BLaER1 (cell line): ENCODE results near the gene KSR2.
A peak's percentile ranks its signal among the peaks of the same experiment; 100 is the strongest.

Experiments
- H3K27ac ChIP-seq: shearing (Covaris generic); formaldehyde crosslinking; 2 replicates; pipeline ENCODE4 v1.8.1; 2022
- H3K27me3 ChIP-seq: shearing (Covaris generic); formaldehyde crosslinking; 2 replicates; pipeline ENCODE4 v1.8.1; 2022
- H3K36me3 ChIP-seq: shearing (Covaris generic); formaldehyde crosslinking; 2 replicates; pipeline ENCODE4 v1.8.1; 2022
- H3K4me1 ChIP-seq: shearing (Covaris generic); formaldehyde crosslinking; 2 replicates; pipeline ENCODE4 v1.8.1; 2022
- H3K4me2 ChIP-seq: shearing (Covaris generic); formaldehyde crosslinking; 2 replicates; pipeline ENCODE4 v1.8.1; 2022
- H3K4me3 ChIP-seq: shearing (Covaris generic); formaldehyde crosslinking; 2 replicates; pipeline ENCODE4 v1.8.1; 2022
- H3K9ac ChIP-seq: shearing (Covaris generic); formaldehyde crosslinking; 2 replicates; pipeline ENCODE4 v1.8.1; 2022
- H3K9me3 ChIP-seq: shearing (Covaris generic); formaldehyde crosslinking; 2 replicates; pipeline ENCODE4 v1.8.1; 2022
- H4K20me1 ChIP-seq: shearing (Covaris generic); formaldehyde crosslinking; 2 replicates; pipeline ENCODE4 v1.8.1; 2022
- Cebpa-rat ChIP-seq: shearing (Covaris generic); IDR thresholded peaks from 2 replicates; pipeline ENCODE4 v1.8.1; 2022

KSR2 gene

GRCh38 chr12:117489671-117490070, 479.1 kb downstream of the KSR2 start:
- TF ChIP-seq Cebpa-rat, result no peak
- H3K27ac ChIP-seq, result no peak overlapping the region
- no peak overlapping the region for H3K9ac ChIP-seq
- H3K4me3 ChIP-seq, result no peak overlapping the region
- H3K9me3 ChIP-seq, result no peaks in the 10 kb centered on the region; the same call in 1 of the 2 replicates
- no peaks in the 10 kb centered on the region for H4K20me1 ChIP-seq
- no peaks in the 10 kb centered on the region for H3K36me3 ChIP-seq
- H3K4me2 ChIP-seq, result no peak overlapping the region
- H3K4me1 ChIP-seq, result peaks cover 5% of the 10 kb centered on the region
- no peaks in the 10 kb centered on the region for H3K27me3 ChIP-seq

GRCh38 chr12:117486840-117487659, 481.7 kb downstream of the KSR2 start:
- H3K9me3 ChIP-seq, result no peaks in the 10 kb centered on the region; the same call in 1 of the 2 replicates
- no peaks in the 10 kb centered on the region for H3K27me3 ChIP-seq
- H3K4me1 ChIP-seq, result peaks cover 13% of the 10 kb centered on the region
- no peaks in the 10 kb centered on the region for H4K20me1 ChIP-seq
- H3K36me3 ChIP-seq, result no peaks in the 10 kb centered on the region
- H3K9ac ChIP-seq, result no peak overlapping the region
- H3K27ac ChIP-seq, result no peak overlapping the region
- no peak overlapping the region for H3K4me3 ChIP-seq
- H3K4me2 ChIP-seq, result no peak overlapping the region
- no peak for TF ChIP-seq Cebpa-rat

DNA sequence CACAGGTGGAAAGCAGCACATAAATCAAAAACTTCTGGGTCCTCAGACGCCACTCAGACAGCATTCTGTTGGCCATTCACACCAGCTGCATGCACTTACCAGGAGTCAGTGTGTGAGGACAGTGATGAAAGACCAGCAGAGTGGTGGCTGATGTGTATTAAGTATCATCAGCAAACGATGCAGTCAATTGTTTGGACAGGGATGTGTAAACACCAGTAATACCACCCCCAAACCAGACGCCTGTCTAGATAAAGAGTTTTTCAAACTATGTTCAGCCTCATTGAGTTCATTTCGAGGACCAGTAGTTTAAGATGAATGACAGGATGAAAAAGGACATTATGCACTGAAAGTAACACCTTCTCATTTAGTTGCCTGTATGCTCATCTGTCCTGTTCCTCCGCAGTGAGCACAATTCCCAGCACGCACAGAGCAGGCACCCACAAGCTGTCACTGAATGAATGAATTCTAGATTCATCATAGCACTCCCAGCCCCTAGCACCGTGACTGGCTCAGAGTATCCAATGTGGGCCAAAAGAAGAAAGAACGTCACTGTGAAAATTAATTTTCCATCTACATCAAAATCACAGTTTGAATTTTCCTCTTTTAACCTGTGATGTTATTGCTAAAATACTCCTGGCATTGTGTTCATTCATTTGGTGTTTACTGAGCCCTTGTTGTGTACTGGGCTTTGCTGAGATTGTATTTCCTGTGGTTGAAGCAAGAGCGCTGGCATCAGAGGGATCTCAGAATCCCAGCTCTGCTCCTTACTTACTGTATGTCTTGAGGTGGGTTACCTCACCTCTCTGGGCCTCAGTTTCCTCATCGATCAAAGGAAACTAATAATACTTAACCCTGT, 482.6 kb downstream of the KSR2 start:
- no peak for TF ChIP-seq Cebpa-rat
- no peak overlapping the region for H3K27ac ChIP-seq

GRCh38 chr12:117484901-117485300, 483.9 kb downstream of the KSR2 start:
- Histone ChIP-seq H3K9me3 (no peaks in the 10 kb centered on the region; the same call in 1 of the 2 replicates), H3K4me1 (peaks cover 13% of the 10 kb centered on the region), H3K4me3 (no peak overlapping the region), H4K20me1 (no peaks in the 10 kb centered on the region), H3K9ac (no peak overlapping the region), H3K4me2 (peak overlapping the region; percentile 72), H3K27me3 (no peaks in the 10 kb centered on the region), H3K27ac (no peak overlapping the region), H3K36me3 (no peaks in the 10 kb centered on the region)
- no peak for TF ChIP-seq Cebpa-rat

More for the DNA sequence above, 482.6 kb downstream of the KSR2 start:
- Histone ChIP-seq H3K4me2 (no peak overlapping the region), H3K9me3 (no peaks in the 10 kb centered on the region; the same call in 1 of the 2 replicates), H3K4me3 (no peak overlapping the region), H3K9ac (no peak overlapping the region), H3K36me3 (no peaks in the 10 kb centered on the region), H3K27me3 (no peaks in the 10 kb centered on the region), H4K20me1 (no peaks in the 10 kb centered on the region), H3K4me1 (peaks cover 13% of the 10 kb centered on the region)

- no peaks in the 10 kb centered on the region; the same call in 1 of the 2 replicates for H3K9me3 ChIP-seq
- no peak overlapping the region for H3K9ac ChIP-seq
- no peak overlapping the region for H3K4me2 ChIP-seq
- no peak overlapping the region for H3K4me3 ChIP-seq
- no peak overlapping the region for H3K27ac ChIP-seq
- peaks cover 13% of the 10 kb centered on the region for H3K4me1 ChIP-seq
- no peaks in the 10 kb centered on the region for H3K27me3 ChIP-seq
- no peaks in the 10 kb centered on the region for H4K20me1 ChIP-seq
- no peak for TF ChIP-seq Cebpa-rat
- H3K36me3 ChIP-seq, result no peaks in the 10 kb centered on the region
Measured at GRCh38 chr12:117483501-117483900, 485.3 kb downstream of the KSR2 start.

DNA sequence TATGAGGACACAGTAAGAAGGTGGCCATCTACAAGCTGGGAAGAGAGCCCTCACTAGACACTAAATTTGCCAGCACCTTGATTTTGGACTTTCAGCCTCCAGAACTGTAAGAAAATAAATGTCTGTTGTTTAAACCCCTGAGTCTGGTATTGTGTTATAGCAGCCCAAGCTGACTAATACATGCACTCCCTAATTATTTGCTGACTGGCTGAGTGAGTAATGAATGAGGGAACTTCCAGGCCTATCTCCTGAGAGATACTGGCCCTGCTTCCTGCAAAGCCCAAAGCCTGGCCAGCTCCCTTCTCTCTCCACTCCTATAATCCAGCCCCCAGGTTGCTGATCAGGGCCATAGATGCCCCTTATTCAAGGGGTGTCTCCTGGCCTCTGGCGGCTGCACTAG, 487.3 kb downstream of the KSR2 start:
- H3K9me3 ChIP-seq, result no peaks in the 10 kb centered on the region

DNA sequence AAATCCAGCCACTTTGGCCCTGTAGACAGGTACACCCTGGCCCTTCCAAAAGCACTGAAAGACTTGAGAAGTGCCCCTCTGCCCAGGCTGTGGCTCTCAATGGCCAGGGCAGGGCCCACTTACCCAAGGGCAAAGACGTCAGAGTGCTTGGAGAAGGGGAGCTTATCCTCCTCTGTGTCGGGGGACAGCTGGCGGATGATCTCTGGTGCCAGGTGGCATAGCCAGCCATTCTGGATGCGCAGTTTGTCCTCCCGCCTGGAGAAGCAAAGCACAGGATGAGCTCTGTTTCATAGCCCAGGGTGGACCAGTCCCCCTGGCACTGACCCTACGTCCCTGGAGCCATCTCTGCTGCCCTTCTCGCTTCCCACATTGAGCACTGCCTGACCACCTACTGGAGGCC, 492.4 kb downstream of the KSR2 start:
- Histone ChIP-seq H3K4me1 (no peaks in the 10 kb centered on the region), H3K4me2 (no peak overlapping the region), H3K27me3 (no peaks in the 10 kb centered on the region), H3K27ac (no peak overlapping the region), H3K4me3 (no peak overlapping the region), H4K20me1 (no peaks in the 10 kb centered on the region), H3K9ac (no peak overlapping the region), H3K36me3 (no peaks in the 10 kb centered on the region), H3K9me3 (no peaks in the 10 kb centered on the region)
- TF ChIP-seq Cebpa-rat, result no peak

More for the DNA sequence above, 487.3 kb downstream of the KSR2 start:
- no peak overlapping the region for H3K9ac ChIP-seq
- no peaks in the 10 kb centered on the region for H4K20me1 ChIP-seq
- H3K27ac ChIP-seq, result no peak overlapping the region
- no peak overlapping the region for H3K4me3 ChIP-seq
- no peak overlapping the region for H3K4me2 ChIP-seq
- H3K27me3 ChIP-seq, result no peaks in the 10 kb centered on the region
- H3K36me3 ChIP-seq, result no peaks in the 10 kb centered on the region
- H3K4me1 ChIP-seq, result peaks cover 13% of the 10 kb centered on the region
- TF ChIP-seq Cebpa-rat, result no peak

GRCh38 chr12:117473856-117474255, 494.9 kb downstream of the KSR2 start:
- Histone ChIP-seq H3K36me3 (no peaks in the 10 kb centered on the region), H3K4me3 (no peak overlapping the region), H3K4me1 (no peaks in the 10 kb centered on the region), H3K4me2 (no peak overlapping the region), H3K27me3 (no peaks in the 10 kb centered on the region), H3K27ac (no peak overlapping the region), H3K9me3 (peaks cover 6% of the 10 kb centered on the region), H3K9ac (no peak overlapping the region), H4K20me1 (no peaks in the 10 kb centered on the region)
- no peak for TF ChIP-seq Cebpa-rat

DNA sequence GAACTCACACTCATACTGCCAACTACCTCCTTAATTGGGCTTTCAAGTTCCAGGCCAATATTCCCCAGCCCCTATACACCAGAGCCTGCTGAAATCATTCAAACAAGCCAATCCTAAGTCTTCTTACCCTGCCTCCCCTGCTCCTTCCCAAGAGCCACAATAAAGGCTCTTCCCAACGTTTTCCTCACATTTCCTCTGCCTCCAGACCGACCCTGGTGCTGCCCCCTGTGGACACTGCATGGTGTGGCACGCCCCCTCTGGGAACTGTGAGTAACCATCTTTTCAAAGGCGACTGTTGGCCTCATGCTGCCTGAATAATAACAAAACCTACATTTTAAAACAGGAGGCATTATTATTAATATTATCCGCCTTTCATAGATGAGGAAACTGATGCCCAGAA, 495.8 kb downstream of the KSR2 start:
- Histone ChIP-seq H3K36me3 (no peaks in the 10 kb centered on the region), H3K27ac (no peak overlapping the region), H3K9ac (no peak overlapping the region), H3K4me2 (no peak overlapping the region), H3K4me3 (no peak overlapping the region), H3K4me1 (no peaks in the 10 kb centered on the region), H3K9me3 (peaks cover 6% of the 10 kb centered on the region), H3K27me3 (no peaks in the 10 kb centered on the region), H4K20me1 (no peaks in the 10 kb centered on the region)
- TF ChIP-seq Cebpa-rat, result no peak

- TF ChIP-seq Cebpa-rat, result no peak
- H4K20me1 ChIP-seq, result no peaks in the 10 kb centered on the region
- H3K27ac ChIP-seq, result no peak overlapping the region
- no peaks in the 10 kb centered on the region for H3K27me3 ChIP-seq
- no peak overlapping the region for H3K4me3 ChIP-seq
- H3K4me1 ChIP-seq, result no peaks in the 10 kb centered on the region
- no peak overlapping the region for H3K4me2 ChIP-seq
- no peaks in the 10 kb centered on the region for H3K36me3 ChIP-seq
- H3K9ac ChIP-seq, result no peak overlapping the region
- peaks cover 6% of the 10 kb centered on the region for H3K9me3 ChIP-seq
Measured at GRCh38 chr12:117470804-117471203, 498.0 kb downstream of the KSR2 start.
